Dedifferentiated amniotic fluid mesenchymal stem cell (primary cell): ENCODE data around the gene F2R.
"Not testable (repeated sequence)": the region's sequence is repeated elsewhere in the genome, so short reads cannot be mapped to it uniquely, and the experiment has no call there.

Source experiments
- DNase-seq: peaks from one replicate; pipeline ENCODE4 v3.0.0-alpha.2; 2016; ENCODE audit errors: extremely low spot score

F2R gene

DNA sequence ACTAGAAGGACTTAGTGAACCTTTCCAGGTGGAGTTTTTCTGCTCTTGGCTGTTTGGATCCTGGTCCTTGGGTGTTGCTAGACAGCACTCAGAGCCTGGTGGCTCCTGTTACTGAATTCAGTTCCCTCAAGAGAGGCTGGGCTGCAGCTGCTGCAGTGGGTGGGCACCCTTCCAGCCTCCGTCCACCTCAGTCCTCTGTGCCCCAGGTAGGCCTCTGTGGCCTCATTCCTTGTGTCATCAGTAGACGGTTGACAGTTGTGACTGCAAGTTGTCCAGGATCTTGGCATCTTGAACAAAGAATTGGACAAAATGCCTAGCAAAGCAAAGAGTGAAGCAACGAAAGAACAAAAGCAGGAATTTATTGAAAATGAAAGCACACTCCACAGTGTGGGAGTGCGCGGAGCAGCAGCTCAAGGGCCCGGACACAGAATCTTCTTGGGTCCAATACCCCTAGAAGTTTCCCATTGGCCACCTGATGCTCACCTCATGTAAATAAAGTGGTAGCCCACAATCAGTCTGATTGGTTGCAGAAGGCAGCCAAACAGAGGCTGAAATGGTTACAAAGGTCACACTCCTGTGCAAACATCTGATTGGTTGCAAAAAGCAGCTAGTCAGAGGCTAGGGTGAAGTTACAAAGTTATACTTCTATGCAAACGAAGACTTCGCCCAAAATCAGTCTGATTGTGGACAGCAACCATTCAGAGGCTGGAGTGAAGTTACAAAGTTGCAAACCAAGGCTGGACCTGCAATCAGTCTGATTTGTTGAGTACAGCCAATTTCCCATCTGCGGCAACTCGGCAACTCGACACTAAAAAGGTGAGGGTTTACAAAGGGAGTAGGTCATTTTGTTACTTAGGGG is 40.1 kb downstream of the F2R start:
- DNase-seq: no peak

GRCh38 chr5:76757049-76757448 is 41.1 kb downstream of the F2R start:
- DNase-seq: no peak

GRCh38 chr5:76761118-76761517 is 45.2 kb downstream of the F2R start:
- DNase-seq: not testable (repeated sequence)

DNA sequence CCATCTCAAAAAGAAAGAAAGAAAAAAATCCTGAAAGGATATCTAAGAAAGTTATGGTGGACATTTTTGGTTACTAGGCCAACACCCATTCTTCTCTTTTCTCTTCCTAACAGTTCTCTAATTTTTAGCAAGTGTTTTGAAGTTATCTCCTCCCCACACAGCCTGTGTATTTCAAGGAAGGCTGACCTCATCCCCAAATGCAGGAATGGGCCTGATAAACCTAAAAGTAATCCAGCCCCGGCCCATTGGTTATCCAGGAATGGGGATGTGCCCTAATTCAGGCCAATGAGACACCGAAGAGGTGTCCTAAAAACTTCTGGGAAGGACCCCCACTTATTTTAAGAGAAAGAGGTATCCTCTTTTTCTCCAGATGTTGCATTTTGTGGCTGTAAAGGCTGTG is 46.6 kb downstream of the F2R start:
- no peak for DNase-seq

- DNase-seq: no peak
Measured at GRCh38 chr5:76763136-76763535, 47.2 kb downstream of the F2R start.

- DNase-seq: no peak
Measured at GRCh38 chr5:76764374-76764773, 48.4 kb downstream of the F2R start.

GRCh38 chr5:76765249-76765648 is 49.3 kb downstream of the F2R start:
- no peak for DNase-seq

DNA sequence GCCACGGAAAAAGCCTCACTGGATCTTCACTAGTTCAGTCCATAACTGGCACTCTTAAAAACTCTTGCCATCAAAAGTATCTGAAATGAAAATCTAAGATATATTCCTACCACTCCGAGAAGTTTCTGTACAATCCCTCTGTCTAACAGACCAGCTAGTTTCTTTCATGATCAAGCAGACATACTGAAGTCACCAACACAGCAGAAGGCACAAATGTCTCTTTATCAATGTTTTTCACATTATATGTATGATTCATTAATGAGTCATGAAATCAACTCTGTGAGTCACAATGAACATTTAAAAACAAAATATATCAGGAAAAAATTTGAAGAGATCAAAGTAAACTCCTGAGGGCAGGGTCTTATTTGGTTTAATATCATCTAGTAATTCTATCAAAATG is 50.8 kb downstream of the F2R start:
- DNase-seq: no peak

- DNase-seq: not testable (repeated sequence)
Measured at GRCh38 chr5:76771041-76771440, 55.1 kb downstream of the F2R start.

GRCh38 chr5:76771705-76772405 is 55.9 kb downstream of the F2R start:
- no peak for DNase-seq

GRCh38 chr5:76775921-76776320 is 60.0 kb downstream of the F2R start:
- DNase-seq: no peak

DNA sequence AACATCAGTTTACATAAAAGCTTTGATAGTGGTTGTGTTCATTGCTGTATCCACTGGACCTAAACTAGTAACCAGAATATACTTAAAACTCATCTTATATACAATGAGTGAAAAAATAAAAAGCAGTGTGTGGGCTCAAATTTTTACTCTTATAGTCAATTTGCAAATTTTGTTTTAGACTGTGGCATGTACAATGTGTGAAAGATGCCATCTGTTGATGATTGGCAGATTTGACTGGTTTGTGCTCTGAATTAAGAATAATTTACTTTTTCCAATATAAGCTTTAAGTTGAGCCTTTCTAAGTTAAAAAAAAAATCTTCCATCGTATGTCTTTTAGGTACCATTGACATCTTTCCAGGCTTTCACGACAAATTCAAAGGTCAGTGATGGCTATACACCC is 60.5 kb downstream of the F2R start:
- no peak for DNase-seq

DNA sequence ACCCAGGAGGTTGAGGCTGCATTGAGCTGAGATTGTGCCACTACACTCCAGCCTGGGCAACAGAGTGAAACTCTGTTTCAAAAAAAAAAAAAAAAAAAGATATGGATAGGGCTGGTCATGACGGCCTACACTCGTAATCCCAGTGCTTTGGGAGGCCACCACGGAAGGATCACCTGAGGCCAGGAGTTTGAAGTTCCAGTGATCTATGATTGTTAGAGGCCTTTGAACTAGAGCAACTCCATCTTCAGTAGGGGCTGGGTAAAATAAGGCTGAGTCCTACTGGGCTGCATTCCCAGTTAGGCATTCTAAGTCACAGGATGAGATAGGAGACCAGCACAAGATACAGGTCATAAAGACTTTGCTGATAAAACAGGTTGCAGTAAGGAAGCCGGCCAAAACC is 64.7 kb downstream of the F2R start:
- not testable (repeated sequence) for DNase-seq

DNA sequence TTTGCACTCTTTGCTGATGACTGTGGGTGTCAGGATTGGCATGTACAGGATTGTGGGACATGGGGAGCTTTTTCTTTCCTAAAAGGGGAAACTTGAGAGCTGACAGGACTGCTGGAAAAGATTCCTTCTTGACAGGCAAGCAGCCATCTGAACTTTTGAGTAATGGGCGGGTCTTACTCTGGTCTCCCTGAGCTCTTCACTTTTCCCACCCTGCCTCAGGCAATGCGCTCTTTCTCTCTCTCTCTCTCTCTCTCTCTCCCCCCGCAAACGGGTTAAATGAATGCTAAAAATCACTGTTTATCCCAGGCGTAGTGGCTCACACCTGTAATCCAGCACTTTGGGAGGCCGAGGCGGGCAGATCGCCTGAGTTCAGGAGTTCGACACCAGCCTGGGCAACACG is 65.8 kb downstream of the F2R start:
- no peak for DNase-seq

GRCh38 chr5:76782444-76782843 is 66.5 kb downstream of the F2R start:
- DNase-seq: no peak
